Measurements from ENCODE around the gene EIF4E. TPM values are rescaled to one million over a fixed set of nuclear protein-coding genes. Genes with fewer than 3 reads are reported as not detected.

The EIF4E gene
- total and polyA plus RNA-seq, 8 donors = 78.8 to 114 (median 103) TPM

DNA sequence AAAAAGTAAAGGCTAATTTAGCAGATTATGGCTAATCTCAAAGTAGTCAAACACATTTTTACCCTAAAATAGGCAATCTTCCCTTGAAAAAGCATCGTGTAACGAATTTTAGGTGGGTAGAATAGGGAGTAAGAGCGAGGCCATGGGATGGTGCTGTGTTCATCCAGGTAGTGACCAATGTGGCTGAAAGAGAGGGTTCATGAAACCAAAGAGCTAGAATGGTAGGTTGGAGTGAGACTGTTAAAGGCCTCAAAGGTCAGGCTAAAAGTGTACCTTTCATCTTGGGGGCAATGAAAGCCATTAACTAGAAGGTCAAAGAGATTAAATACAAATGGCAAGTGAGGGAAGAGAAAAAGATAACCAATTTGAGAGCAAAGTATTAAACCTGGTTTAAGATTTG is 23.6 kb downstream of the EIF4E start:
- TF ChIP-seq, protein P1, sequence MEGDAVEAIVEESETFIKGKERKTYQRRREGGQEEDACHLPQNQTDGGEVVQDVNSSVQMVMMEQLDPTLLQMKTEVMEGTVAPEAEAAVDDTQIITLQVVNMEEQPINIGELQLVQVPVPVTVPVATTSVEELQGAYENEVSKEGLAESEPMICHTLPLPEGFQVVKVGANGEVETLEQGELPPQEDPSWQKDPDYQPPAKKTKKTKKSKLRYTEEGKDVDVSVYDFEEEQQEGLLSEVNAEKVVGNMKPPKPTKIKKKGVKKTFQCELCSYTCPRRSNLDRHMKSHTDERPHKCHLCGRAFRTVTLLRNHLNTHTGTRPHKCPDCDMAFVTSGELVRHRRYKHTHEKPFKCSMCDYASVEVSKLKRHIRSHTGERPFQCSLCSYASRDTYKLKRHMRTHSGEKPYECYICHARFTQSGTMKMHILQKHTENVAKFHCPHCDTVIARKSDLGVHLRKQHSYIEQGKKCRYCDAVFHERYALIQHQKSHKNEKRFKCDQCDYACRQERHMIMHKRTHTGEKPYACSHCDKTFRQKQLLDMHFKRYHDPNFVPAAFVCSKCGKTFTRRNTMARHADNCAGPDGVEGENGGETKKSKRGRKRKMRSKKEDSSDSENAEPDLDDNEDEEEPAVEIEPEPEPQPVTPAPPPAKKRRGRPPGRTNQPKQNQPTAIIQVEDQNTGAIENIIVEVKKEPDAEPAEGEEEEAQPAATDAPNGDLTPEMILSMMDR (IDR thresholded peaks at IDR 0.05) = no peak
- ATAC-seq (no peak), DNase-seq (no peak)
- Histone ChIP-seq H3K4me1 (peaks cover 0 to 24% of the 10 kb centered on the region in 2 donors), H3K9me3 (no peaks in the 10 kb centered on the region), H3K27ac (no peak overlapping the region), H3K4me3 (no peak overlapping the region), H3K36me3 (peaks cover 0 to 16% of the 10 kb centered on the region in 2 donors), H3K27me3 (no peaks in the 10 kb centered on the region)
- intact Hi-C loops (cut with DNase I) = no loop called here

DNA sequence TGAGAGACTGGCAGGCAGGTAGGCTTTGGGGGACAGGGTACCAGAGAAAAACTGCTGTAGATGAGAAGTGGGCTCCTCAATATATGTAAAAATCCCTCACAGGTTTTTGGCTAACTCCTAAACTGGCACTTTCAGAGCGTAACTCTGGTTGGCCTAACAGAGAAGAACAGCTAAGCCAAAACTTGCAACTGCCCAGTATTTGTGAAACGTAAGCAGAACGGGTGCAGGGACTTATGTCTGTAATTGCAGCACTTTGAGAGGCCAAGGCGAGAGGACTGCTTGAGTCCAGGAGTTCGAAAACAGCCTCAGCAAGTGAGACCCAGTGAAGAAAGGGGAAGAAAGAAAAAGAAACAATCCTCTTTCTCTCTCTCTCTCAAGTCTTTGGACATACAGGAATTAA is 25.0 kb downstream of the EIF4E start:
- no peak for DNase-seq
- peaks cover 0 to 13% of the 10 kb centered on the region in 2 donors for H3K4me1 ChIP-seq

DNA sequence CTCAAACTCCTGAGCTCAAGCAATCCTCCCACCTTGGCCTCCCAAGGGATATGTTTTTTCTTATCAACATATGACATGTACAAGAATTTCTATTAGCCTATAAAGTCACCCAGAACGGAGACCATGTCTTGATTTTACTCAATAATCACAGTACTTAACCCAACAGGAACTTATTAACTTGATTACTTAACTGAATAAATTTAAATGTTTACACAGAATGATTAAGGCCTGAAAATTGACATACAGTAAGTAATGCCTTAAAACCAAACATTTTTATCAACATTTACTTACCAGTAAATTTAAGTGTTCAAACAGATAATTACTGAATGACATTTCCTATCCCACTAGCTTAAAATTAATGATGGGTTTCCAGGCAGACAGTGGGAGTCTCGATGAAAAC is 25.4 kb downstream of the EIF4E start:
- intact Hi-C loops (cut with DNase I) = no loop called here
- Histone ChIP-seq H3K36me3 (peaks cover 0 to 23% of the 10 kb centered on the region in 2 donors), H3K9me3 (no peaks in the 10 kb centered on the region), H3K4me1 (peaks cover 0 to 13% of the 10 kb centered on the region in 2 donors), H3K27me3 (no peaks in the 10 kb centered on the region), H3K4me3 (no peak overlapping the region), H3K27ac (no peak overlapping the region)
- ATAC-seq = no peak
- TF ChIP-seq, protein P1 (IDR thresholded peaks at IDR 0.05) = no peak
- no peak for DNase-seq

More for the DNA sequence above, 25.0 kb downstream of the EIF4E start:
- intact Hi-C loops (cut with DNase I) = no loop called here
- H3K36me3 ChIP-seq = peaks cover 0 to 23% of the 10 kb centered on the region in 2 donors
- H3K9me3 ChIP-seq = no peaks in the 10 kb centered on the region
- H3K27ac ChIP-seq = no peak overlapping the region
- no peaks in the 10 kb centered on the region for H3K27me3 ChIP-seq
- TF ChIP-seq, protein P1 (IDR thresholded peaks at IDR 0.05) = no peak
- no peak overlapping the region for H3K4me3 ChIP-seq
- no peak for ATAC-seq

DNA sequence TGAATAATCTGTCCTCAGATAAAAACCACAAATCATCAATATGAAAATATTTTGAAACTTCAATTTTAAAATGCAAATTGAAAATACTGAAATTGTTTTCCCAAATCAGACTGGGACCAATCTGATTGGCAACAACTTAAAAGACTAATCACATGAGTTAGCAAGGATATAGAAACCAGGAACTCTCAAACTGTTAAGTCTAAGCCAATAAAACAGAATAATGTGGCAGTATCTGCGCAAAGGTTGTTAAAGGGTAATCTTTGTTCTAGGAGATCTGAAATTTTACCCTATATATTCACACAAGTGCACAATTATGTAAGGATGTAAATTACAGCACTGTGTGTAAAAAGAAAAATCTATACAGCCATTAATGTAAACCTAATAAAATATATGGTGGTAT is 29.7 kb downstream of the EIF4E start:
- Histone ChIP-seq H3K4me1 (peaks cover 0 to 6% of the 10 kb centered on the region in 2 donors), H3K9me3 (no peaks in the 10 kb centered on the region), H3K4me3 (no peak overlapping the region), H3K27ac (no peak overlapping the region), H3K27me3 (no peaks in the 10 kb centered on the region), H3K36me3 (peaks cover 0 to 56% of the 10 kb centered on the region in 2 donors)
- TF ChIP-seq, protein P1 (IDR thresholded peaks at IDR 0.05) = no peak
- DNase-seq (no peak), ATAC-seq (no peak)
- intact Hi-C loops (cut with DNase I) = no loop called here

DNA sequence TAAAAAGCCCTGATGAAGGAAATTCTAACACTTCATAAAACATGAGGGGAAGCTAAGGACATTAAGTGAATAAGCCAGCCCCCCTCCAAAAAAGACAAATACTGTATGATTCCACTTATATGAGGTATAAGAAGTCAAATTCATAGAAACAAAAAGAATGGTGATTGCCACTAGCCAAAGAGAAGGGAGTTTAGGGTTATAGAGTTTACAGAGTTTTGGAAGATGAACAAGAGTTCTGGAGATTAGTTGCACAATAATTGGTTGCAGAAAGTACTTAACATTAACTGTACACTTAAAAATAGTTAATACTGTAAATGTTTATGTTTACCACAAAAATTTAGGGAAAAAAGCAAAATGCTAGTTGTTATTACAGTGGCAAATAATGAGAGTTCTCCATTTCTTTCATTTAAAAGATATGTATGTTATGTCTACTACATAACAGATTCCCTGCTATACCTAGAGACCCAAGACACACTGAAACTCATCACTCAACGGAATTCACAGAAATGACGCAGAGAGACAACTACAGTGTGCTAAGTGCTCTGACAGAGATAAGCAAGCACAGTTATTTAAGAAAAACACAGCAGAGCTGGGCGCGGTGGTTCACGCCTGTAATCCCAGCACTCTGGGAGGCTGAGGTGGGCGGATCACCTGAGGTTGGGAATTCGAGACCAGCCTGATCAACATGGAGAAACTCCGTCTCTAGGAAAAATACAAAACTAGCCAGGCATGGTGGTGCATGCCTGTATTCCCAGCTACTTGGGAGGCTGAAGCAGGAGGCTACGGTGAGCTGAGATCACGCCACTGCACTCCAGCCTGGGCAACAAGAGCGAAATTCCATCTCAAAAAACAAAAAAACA is 37.2 kb downstream of the EIF4E start:
- H3K36me3 ChIP-seq = peaks cover 1 to 78% of the 10 kb centered on the region in 2 donors
- no peaks in the 10 kb centered on the region for H3K9me3 ChIP-seq
- DNase-seq = peak in 2 of 4 donors; percentile 31 to 38
- TF ChIP-seq, protein P1 (IDR thresholded peaks at IDR 0.05) = no peak
- intact Hi-C loops (cut with DNase I) = no loop called here
- no peak for ATAC-seq
- no peaks in the 10 kb centered on the region for H3K4me1 ChIP-seq
- H3K27me3 ChIP-seq = no peaks in the 10 kb centered on the region
- H3K4me3 ChIP-seq = no peak overlapping the region
- H3K27ac ChIP-seq = no peak overlapping the region

Data from left lung (tissue), 10 donors.